Tibial nerve (tissue), 4 donors: ENCODE results near the gene GALNTL6. TPM values are rescaled to one million over a fixed set of nuclear protein-coding genes. Genes with fewer than 3 reads are reported as not detected.

Source experiments
- DNase-seq, 2 donors: peaks; one replicate each; pipeline ENCODE4 v3.0.0-alpha.2; 2019; ENCODE audit warnings: low spot score in 2 of 2
- H3K27ac ChIP-seq, 4 donors: fragments of 200-600 bp; sonication (generic) in 3 of 4; one replicate each; pipeline ENCODE4 v1.5.1; 2017 to 2019; ENCODE audit warnings: mild to moderate bottlenecking in 1 of 4
- H3K27me3 ChIP-seq, 2 donors: fragments of 200-600 bp; sonication (generic) in 1 of 2; one replicate each; pipeline versions ENCODE4 v1.5.1 to v1.6.0; 2017 to 2019
- H3K36me3 ChIP-seq, 3 donors: fragments of 200-600 bp; sonication (generic); one replicate each; pipeline ENCODE4 v1.5.1; 2018 to 2019
- H3K4me1 ChIP-seq, 4 donors: fragments of 200-600 bp; sonication (generic) in 3 of 4; one replicate each; pipeline ENCODE4 v1.5.1; 2017 to 2019
- H3K4me3 ChIP-seq, 4 donors: fragments of 200-600 bp; sonication (generic) in 3 of 4; one replicate each; pipeline ENCODE4 v1.5.1; 2017 to 2019; ENCODE audit warnings: mild to moderate bottlenecking in 1 of 4, moderate library complexity in 1 of 4
- H3K9me3 ChIP-seq, 4 donors: fragments of 200-600 bp; sonication (generic) in 3 of 4; one replicate each; pipeline ENCODE4 v1.5.1; 2017 to 2019
- EP300 ChIP-seq, 2 donors: sonication (generic); formaldehyde crosslinking; IDR thresholded peaks; one replicate each; pipeline ENCODE4 v1.6.1; 2017; ENCODE audit warnings: antibody characterized with exemption in 2 of 2, mild to moderate bottlenecking in 1 of 2
- POLR2A ChIP-seq, 2 donors: fragments of 450-650 bp; IDR thresholded peaks; one replicate each; pipeline ENCODE4 v1.6.1; 2017; ENCODE audit warnings: antibody characterized with exemption in 2 of 2, mild to moderate bottlenecking in 2 of 2, moderate library complexity in 2 of 2
- WGBS, 2 donors: methylation state at CpG; one replicate each; pipeline ENCODE4 v1.1.5; 2018; 5-methylcytosine and 5-hydroxymethylcytosine counted together
- total RNA-seq, 4 donors: library from RNA; depleted of rRNA; stranded (reverse); fragments of >200 nt; gene quantifications; one replicate each; pipeline ENCODE4 v1.1.0, GENCODE V29; 2016
- TF ChIP-seq, protein P1 (sequence below), 5 experiments: fragments of 200-600 bp in 3 of 5; fragments of 450-650 bp in 2 of 5; sonication (generic) in 3 of 5; IDR thresholded peaks; one replicate each; pipeline ENCODE4 v1.5.1; 2016 to 2019; ENCODE audit warnings: antibody characterized with exemption in 5 of 5, mild to moderate bottlenecking in 3 of 5, moderate library complexity in 2 of 5

The GALNTL6 gene
- total RNA-seq, 4 donors from 2014 or later, result not detected

DNA sequence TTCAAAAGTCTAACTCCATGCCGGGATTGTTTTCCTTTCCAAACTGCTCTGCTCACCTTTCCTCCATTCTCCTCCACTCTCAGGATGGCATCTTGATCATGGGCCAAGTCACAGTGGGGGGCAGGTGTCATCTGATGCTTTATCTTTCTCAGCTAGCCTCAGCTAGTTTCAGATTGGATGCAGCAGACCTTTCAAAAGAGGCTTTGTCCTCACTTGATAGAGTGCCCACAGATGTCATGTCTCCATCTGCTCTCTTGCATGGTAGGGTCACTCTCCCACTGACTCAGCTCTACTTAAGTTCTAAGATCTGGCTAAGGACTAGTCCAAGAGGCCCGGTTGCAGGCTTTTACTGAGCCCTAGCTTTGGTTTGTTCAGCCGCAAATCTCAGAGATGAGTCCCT, 1013.7 kb downstream of the GALNTL6 start:
- Histone ChIP-seq H3K4me3 (no peak overlapping the region), H3K9me3 (no peaks in the 10 kb centered on the region), H3K36me3 (no peaks in the 10 kb centered on the region), H3K27ac (no peak overlapping the region), H3K4me1 (no peaks in the 10 kb centered on the region), H3K27me3 (no peaks in the 10 kb centered on the region)
- no peak for TF ChIP-seq POLR2A (IDR thresholded peaks at IDR 0.05)
- no peak for TF ChIP-seq EP300 (IDR thresholded peaks at IDR 0.05)
- TF ChIP-seq, protein P1, sequence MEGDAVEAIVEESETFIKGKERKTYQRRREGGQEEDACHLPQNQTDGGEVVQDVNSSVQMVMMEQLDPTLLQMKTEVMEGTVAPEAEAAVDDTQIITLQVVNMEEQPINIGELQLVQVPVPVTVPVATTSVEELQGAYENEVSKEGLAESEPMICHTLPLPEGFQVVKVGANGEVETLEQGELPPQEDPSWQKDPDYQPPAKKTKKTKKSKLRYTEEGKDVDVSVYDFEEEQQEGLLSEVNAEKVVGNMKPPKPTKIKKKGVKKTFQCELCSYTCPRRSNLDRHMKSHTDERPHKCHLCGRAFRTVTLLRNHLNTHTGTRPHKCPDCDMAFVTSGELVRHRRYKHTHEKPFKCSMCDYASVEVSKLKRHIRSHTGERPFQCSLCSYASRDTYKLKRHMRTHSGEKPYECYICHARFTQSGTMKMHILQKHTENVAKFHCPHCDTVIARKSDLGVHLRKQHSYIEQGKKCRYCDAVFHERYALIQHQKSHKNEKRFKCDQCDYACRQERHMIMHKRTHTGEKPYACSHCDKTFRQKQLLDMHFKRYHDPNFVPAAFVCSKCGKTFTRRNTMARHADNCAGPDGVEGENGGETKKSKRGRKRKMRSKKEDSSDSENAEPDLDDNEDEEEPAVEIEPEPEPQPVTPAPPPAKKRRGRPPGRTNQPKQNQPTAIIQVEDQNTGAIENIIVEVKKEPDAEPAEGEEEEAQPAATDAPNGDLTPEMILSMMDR (IDR thresholded peaks at IDR 0.05), result no peak
- WGBS, 2 donors, result 84% methylated on average over 3 of the region's 3 CpGs
- DNase-seq, result no peak

DNA sequence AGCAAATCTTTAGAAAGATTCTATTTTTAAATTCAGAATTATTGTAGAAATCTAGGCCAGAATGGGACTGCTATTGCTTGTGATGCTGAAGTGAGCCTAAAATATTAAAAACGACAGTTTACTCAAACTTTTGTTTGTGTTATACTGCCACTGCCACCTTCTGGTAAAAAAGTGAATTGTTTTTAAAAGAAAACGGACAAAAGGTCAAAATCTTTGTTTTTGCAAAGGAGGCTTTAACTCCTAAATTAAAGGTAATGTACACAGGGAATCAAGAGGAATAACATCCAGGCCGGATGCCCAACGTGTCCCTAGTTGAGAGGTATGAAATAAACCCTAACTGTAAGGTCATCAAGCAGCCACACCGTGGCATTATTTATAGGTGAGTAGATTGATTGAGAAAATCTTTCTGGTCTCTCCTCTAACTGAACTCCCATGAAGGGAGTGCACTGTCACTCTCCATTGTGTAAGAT, 1017.1 kb downstream of the GALNTL6 start:
- 6 to 8% methylated on average over 5 of the region's 5 CpGs for whole genome bisulfite sequencing, 2 donors
- Histone ChIP-seq H3K9me3 (no peaks in the 10 kb centered on the region), H3K36me3 (no peaks in the 10 kb centered on the region), H3K4me1 (no peaks in the 10 kb centered on the region), H3K4me3 (no peak overlapping the region), H3K27me3 (no peaks in the 10 kb centered on the region), H3K27ac (no peak overlapping the region)
- no peak for DNase-seq
- TF ChIP-seq POLR2A (IDR thresholded peaks at IDR 0.05) (no peak), EP300 (IDR thresholded peaks at IDR 0.05) (no peak)
- TF ChIP-seq, protein P1 (IDR thresholded peaks at IDR 0.05), result peak in 4 of 5 experiments; percentile 37 to 59 (median 54)

DNA sequence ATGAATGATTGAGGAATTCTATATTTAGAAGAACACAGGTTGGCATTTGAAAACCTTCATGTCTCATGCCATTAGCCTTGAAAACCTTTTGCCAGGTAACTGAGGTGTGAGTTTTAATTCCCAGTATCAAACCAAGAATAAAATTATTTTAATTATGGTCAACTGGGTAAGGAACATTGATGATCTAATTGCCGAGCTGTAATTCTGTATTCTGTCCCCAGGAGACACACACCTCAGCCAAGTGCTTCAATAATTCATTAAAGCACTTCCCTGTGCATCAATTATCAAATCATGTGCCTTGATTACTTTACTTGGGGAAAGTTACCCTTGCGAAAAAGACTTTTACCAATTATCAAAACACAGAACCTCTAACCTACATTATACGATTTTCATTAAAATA, 1023.5 kb downstream of the GALNTL6 start:
- DNase-seq, result no peak
- Histone ChIP-seq H3K4me3 (no peak overlapping the region), H3K9me3 (no peaks in the 10 kb centered on the region), H3K36me3 (no peaks in the 10 kb centered on the region), H3K27me3 (no peaks in the 10 kb centered on the region), H3K27ac (no peak overlapping the region), H3K4me1 (no peaks in the 10 kb centered on the region)
- WGBS, 2 donors, result 72 to 82% methylated on average over 3 of the region's 3 CpGs
- TF ChIP-seq POLR2A (IDR thresholded peaks at IDR 0.05) (no peak), EP300 (IDR thresholded peaks at IDR 0.05) (no peak)
- TF ChIP-seq, protein P1 (IDR thresholded peaks at IDR 0.05), result no peak

DNA sequence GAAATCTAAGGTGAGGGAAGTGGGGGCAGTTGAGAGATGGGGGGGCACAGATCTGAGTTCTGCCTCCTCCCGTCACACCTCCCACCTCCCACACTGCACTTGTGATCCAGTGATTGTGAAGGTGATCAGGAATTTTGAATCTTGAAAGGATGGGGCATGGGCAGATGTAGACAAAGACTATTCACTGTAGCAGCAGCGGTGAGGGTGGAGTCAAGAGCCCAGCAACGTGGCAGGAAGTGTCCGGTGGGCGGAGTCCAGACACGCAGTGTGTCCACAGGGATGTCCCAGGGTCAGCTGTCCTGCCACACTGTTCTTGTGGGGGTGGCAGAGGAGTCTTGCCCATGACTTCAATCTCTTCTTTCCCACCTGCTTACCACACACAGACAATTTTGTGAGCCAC, 1024.9 kb downstream of the GALNTL6 start:
- 69 to 75% methylated on average over 6 of the region's 6 CpGs for WGBS, 2 donors
- no peak overlapping the region for H3K4me3 ChIP-seq
- TF ChIP-seq EP300 (IDR thresholded peaks at IDR 0.05) (no peak), POLR2A (IDR thresholded peaks at IDR 0.05) (no peak)
- TF ChIP-seq, protein P1 (IDR thresholded peaks at IDR 0.05), result no peak
- no peaks in the 10 kb centered on the region for H3K9me3 ChIP-seq
- no peak overlapping the region for H3K27ac ChIP-seq
- no peaks in the 10 kb centered on the region for H3K4me1 ChIP-seq
- H3K36me3 ChIP-seq, result no peaks in the 10 kb centered on the region
- DNase-seq, result no peak
- H3K27me3 ChIP-seq, result no peaks in the 10 kb centered on the region

DNA sequence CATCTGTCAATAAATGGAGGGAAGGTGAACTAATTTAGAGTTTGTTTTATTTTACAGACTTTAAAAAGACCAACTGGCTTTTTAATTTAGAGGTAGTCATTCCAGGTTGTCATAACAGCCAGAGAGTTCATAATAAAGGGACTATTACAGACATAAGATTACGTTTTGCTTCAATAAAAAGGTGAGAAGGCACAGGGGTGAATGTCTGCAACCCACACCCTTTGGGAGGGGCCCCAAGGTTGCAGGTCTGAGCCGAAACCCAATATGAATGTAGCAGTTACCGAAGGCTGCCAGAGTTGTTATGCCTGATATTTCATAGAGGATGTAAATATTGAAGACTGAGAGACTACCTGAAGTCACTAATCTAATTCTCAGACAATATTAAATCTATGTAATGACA, 1025.7 kb downstream of the GALNTL6 start:
- H3K27me3 ChIP-seq, result no peaks in the 10 kb centered on the region
- H3K36me3 ChIP-seq, result no peaks in the 10 kb centered on the region
- 82 to 91% methylated on average over 3 of the region's 3 CpGs for WGBS, 2 donors
- no peaks in the 10 kb centered on the region for H3K4me1 ChIP-seq
- H3K27ac ChIP-seq, result no peak overlapping the region
- H3K9me3 ChIP-seq, result no peaks in the 10 kb centered on the region
- DNase-seq, result no peak
- TF ChIP-seq, protein P1 (IDR thresholded peaks at IDR 0.05), result no peak
- TF ChIP-seq POLR2A (IDR thresholded peaks at IDR 0.05) (no peak), EP300 (IDR thresholded peaks at IDR 0.05) (no peak)
- H3K4me3 ChIP-seq, result no peak overlapping the region
